ENCODE measurements around the gene SLC43A2.

The SLC43A2 gene

GRCh38 chr17:1643999-1644492 lies 15.4 kb upstream of the SLC43A2 start:
- Histone ChIP-seq H3K9ac (ENCODE audit: low read depth, low read length) (no peak overlapping the region), H3K4me1 (ENCODE audit: insufficient read depth, low read length) (peaks cover 18% of the 10 kb centered on the region), H3K79me2 (ENCODE audit: insufficient read depth, low read length) (no peaks in the 10 kb centered on the region), H3K36me3 (ENCODE audit: insufficient read depth, low read length) (no peaks in the 10 kb centered on the region), H3K4me2 (ENCODE audit: insufficient read depth, low read length) (peak overlapping the region; percentile 70), H2AFZ (ENCODE audit: low read depth, low read length) (no peak overlapping the region), H3K4me3 (ENCODE audit: low read depth in 1 of 2, low read length in 2 of 2) (no peak overlapping the region), H3K27me3 (ENCODE audit: insufficient read depth, low read length, poor library complexity) (peaks cover 4% of the 10 kb centered on the region), H3K9me3 (ENCODE audit: insufficient read depth, low read length, severe bottlenecking) (no peaks in the 10 kb centered on the region), H3K27ac (ENCODE audit: low read length) (no peak overlapping the region), H4K20me1 (ENCODE audit: insufficient read depth, low read length) (peaks cover 3% of the 10 kb centered on the region; the same call in 1 of the 2 replicates)
- DNase-seq (no peak), ATAC-seq (ENCODE audit: insufficient read depth, low read depth) (no peak)
- no peak for TF ChIP-seq EZH2 (IDR thresholded peaks at IDR 0.05; ENCODE audit: borderline replicate concordance, low read depth, low read length, severe bottlenecking)
- no peak for TF ChIP-seq CTCF (IDR thresholded peaks at IDR 0.05; ENCODE audit: borderline replicate concordance, extremely low read depth, low read length, poor library complexity, severe bottlenecking)

- H3K9ac ChIP-seq (ENCODE audit: low read depth, low read length): no peak overlapping the region
- H3K36me3 ChIP-seq (ENCODE audit: insufficient read depth, low read length): no peaks in the 10 kb centered on the region
- ATAC-seq (ENCODE audit: insufficient read depth, low read depth) (peak; percentile 60), DNase-seq (peak; percentile 41)
- peaks cover 4% of the 10 kb centered on the region for H3K27me3 ChIP-seq (ENCODE audit: insufficient read depth, low read length, poor library complexity)
- peaks cover 14% of the 10 kb centered on the region for H3K4me1 ChIP-seq (ENCODE audit: insufficient read depth, low read length)
- TF ChIP-seq EZH2 (IDR thresholded peaks at IDR 0.05; ENCODE audit: borderline replicate concordance, low read depth, low read length, severe bottlenecking) (peak; percentile 48), CTCF (IDR thresholded peaks at IDR 0.05; ENCODE audit: borderline replicate concordance, extremely low read depth, low read length, poor library complexity, severe bottlenecking) (peak; percentile 39)
- no peak overlapping the region for H2AFZ ChIP-seq (ENCODE audit: low read depth, low read length)
- no peak overlapping the region for H3K27ac ChIP-seq (ENCODE audit: low read length)
- H4K20me1 ChIP-seq (ENCODE audit: insufficient read depth, low read length): peaks cover 3% of the 10 kb centered on the region; the same call in 1 of the 2 replicates
- H3K4me2 ChIP-seq (ENCODE audit: insufficient read depth, low read length): peak overlapping the region; percentile 70
- no peaks in the 10 kb centered on the region for H3K9me3 ChIP-seq (ENCODE audit: insufficient read depth, low read length, severe bottlenecking)
- no peaks in the 10 kb centered on the region for H3K79me2 ChIP-seq (ENCODE audit: insufficient read depth, low read length)
- H3K4me3 ChIP-seq (ENCODE audit: low read depth in 1 of 2, low read length in 2 of 2): peak overlapping the region in 1 of 2 experiments; percentile 47; a peak in 2 of 4 replicates
Measured at GRCh38 chr17:1643293-1643998, 14.8 kb upstream of the SLC43A2 start.

- no peak overlapping the region for H3K27ac ChIP-seq (ENCODE audit: low read length)
- H3K9me3 ChIP-seq (ENCODE audit: insufficient read depth, low read length, severe bottlenecking): no peaks in the 10 kb centered on the region
- peaks cover 5% of the 10 kb centered on the region for H3K4me1 ChIP-seq (ENCODE audit: insufficient read depth, low read length)
- TF ChIP-seq EZH2 (IDR thresholded peaks at IDR 0.05; ENCODE audit: borderline replicate concordance, low read depth, low read length, severe bottlenecking) (no peak), CTCF (IDR thresholded peaks at IDR 0.05; ENCODE audit: borderline replicate concordance, extremely low read depth, low read length, poor library complexity, severe bottlenecking) (no peak)
- H3K36me3 ChIP-seq (ENCODE audit: insufficient read depth, low read length): no peaks in the 10 kb centered on the region
- H3K79me2 ChIP-seq (ENCODE audit: insufficient read depth, low read length): no peaks in the 10 kb centered on the region
- H2AFZ ChIP-seq (ENCODE audit: low read depth, low read length): no peak overlapping the region
- peaks cover 4% of the 10 kb centered on the region for H3K27me3 ChIP-seq (ENCODE audit: insufficient read depth, low read length, poor library complexity)
- no peak for DNase-seq
- H3K9ac ChIP-seq (ENCODE audit: low read depth, low read length): no peak overlapping the region
- no peak for ATAC-seq (ENCODE audit: insufficient read depth, low read depth)
- no peak overlapping the region for H3K4me2 ChIP-seq (ENCODE audit: insufficient read depth, low read length)
- peaks cover 3% of the 10 kb centered on the region; the same call in 1 of the 2 replicates for H4K20me1 ChIP-seq (ENCODE audit: insufficient read depth, low read length)
- no peak overlapping the region for H3K4me3 ChIP-seq (ENCODE audit: low read depth in 1 of 2, low read length in 2 of 2)
Measured at GRCh38 chr17:1641065-1641403, 12.4 kb upstream of the SLC43A2 start.

Measured in DND-41 (cell line).